ENCODE measurements around the gene TACR3.
"Not testable (repeated sequence)": the region's sequence is repeated elsewhere in the genome, so short reads cannot be mapped to it uniquely, and the experiment has no call there.

TACR3 gene

GRCh38 chr4:103719830-103720207 is at the start of gene TACR3:
Gene TACR3 (minus strand): TSS chr4:103719985. CDS start chr4:103719675, 310 bp downstream.
- in situ Hi-C loops (cut with MboI; ENCODE audit: low sequenced_read_pairs) = no loop called here

DNA sequence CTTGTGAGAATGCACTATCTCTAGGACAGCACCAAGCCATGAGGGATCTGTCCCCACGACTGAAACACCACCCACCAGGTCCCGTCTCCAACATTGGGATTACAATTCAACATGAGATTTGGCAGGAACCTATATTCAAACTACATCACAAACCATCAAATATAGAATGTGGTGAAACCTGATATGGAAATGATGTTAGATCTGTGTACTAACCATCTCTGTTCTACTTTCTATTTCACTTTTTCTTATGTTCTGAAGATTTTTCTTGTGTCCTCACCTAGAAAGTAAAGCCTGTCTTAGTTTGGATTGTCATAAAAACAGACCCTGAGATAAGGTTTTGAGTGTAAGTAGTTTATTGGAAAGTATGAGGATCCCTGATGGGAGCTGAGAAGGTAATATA is 37.8 kb upstream of the TACR3 start:
- in situ Hi-C loops (cut with MboI; ENCODE audit: low sequenced_read_pairs) = no loop called here

- in situ Hi-C loops (cut with MboI; ENCODE audit: low sequenced_read_pairs) = no loop called here
These were observed 37.0 kb upstream of the TACR3 start for GRCh38 chr4:103756741-103757140.

DNA sequence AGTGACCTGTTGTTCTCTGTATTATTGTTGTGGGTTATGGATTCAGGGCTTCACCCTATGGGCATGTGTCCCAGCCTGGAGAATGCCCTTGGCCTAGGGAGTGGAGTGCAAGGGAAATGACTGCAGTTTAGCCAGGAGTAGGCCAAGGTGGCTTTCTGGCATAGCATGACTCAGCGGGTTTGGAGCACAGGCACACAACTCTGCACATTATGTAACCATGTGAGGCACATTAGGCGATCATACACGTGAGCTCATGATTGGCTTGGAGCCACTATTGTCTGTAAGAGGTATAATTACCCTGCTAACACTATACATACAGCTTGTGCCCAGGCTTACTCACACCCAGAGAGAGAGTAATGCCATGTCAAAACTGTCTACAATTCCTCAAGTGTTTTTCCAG is 35.1 kb upstream of the TACR3 start:
- in situ Hi-C loops (cut with MboI; ENCODE audit: low sequenced_read_pairs) = no loop called here

DNA sequence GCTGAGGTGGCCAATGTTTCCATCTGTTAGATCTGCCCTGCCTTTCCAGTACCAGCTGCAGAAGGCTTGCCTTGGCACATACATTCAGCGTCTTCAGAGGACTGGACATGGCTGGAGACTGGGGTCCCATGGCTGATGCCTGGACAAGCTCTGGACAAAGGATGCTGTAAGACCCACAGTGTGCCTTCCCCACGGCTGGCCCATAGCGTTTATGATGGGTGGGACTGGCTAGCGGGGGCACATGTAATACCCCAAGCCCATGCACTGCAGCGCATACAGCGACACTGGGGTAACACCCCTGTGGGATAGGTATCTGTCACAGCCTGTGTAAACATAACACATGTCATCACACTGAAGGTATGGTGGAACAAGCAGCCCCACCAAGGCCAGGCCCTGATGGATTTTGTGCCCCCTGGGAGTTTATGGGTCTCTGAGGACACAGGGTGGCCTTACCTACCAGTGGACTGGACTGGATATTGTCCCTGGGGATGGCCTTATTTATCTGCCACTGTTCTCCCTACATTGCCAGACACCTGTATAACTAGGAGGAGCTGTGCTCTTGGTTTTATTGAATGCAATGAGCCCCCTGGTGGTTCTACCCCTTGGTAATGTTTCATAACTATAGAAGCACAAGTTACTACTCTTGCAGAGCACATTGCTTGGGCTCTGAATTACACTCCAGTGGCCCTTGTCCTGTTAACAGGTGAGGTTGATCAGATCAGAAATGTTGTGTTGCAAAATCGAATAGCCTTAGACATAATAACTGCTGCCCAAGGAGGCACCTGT is 34.3 kb upstream of the TACR3 start:
- in situ Hi-C loops (cut with MboI; ENCODE audit: low sequenced_read_pairs) = no loop called here

DNA sequence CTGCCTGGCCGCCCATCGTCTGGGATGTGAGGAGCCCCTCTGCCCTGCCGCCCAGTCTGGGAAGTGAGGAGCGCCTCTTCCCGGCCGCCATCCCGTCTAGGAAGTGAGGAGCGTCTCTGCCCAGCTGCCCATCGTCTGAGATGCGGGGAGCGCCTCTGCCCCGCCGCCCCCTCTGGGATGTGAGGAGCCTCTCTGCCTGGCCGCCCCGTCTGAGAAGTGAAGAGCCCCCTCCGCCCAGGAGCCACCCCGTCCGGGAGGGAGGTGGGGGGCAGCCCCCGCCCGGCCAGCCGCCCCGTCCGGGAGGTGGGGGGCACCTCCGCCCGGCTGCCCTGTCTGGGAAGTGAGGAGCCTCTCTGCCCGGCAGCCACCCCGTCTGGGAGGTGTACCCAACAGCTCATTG is 3.4 kb upstream of the TACR3 start:
- in situ Hi-C loops (cut with MboI; ENCODE audit: low sequenced_read_pairs) = not testable (repeated sequence)

GRCh38 chr4:103721251-103721650 is 1.5 kb upstream of the TACR3 start:
- in situ Hi-C loops (cut with MboI; ENCODE audit: low sequenced_read_pairs) = no loop called here

DNA sequence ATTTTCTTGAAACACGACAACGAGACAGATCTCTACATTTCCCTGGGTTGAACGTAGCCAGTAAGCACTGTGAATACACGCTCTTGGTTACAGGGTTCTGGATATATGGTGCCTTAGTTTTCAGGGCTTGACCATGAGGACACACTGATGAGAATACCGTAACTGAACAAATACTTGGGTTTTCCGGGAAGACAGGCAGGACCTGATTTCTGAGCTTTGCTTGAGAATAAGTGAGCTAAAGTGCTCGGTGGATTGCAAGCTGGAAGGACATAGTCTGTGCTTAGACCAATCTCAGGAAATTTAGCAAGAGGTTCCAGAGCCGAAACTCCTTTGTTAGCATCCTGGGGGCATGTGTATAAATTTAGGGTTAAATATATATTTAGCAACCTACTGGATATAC is 876 bp upstream of the TACR3 start:
- in situ Hi-C loops (cut with MboI; ENCODE audit: low sequenced_read_pairs) = no loop called here

DNA sequence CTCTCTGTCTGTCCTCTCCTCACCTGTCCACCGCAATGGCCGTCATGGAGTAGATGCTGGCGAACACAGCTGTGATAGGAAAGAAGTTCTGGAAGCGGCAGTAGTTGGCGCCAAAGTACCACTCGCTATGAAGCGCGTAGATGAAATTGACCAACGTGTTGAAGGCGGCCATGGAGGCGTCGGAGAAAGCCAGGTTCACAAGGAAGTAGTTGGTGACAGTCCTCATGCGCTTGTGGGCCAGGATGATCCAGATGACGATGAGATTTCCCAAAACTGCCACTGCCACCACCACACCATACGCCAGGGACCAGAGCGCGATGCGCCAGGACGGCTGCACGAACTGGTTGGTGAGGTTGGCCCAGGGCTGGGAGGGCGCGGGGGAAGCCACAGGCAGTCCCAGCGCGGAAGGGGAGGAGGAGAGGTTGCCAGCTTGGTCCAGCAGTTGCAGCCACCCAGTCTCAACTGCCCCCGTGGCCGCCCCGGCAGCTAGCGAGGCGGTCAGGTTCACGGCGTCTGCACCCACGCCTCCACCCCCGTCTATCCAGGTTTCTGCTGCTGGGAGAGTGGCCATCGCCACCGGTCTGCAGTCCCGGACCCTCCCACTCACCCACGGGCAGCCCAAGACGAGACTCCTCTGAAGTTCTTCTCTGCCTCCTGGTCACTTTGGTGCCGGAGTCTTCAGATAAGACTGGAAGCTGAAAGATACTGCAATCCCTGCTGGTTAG is 518 bp downstream of the TACR3 start:
- in situ Hi-C loops (cut with MboI; ENCODE audit: low sequenced_read_pairs) = no loop called here

DNA sequence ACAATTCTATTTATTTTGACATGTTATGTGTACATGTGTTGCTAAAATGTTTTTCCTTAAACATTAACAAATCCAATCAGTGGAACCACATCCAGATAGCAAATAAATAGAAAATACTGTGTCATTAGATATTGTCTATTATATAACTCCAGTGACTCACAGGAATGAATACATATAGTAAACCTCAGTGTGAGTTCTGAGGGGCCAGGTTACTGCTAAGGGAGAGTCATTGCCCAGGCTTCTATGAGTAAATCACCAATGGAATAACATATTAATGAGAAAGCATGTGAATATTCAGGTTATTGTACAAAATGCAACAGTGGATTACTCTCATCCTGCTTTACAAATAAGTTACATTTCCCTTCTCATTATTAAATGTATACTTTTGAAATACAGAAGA is 27.2 kb downstream of the TACR3 start:
- in situ Hi-C loops (cut with MboI; ENCODE audit: low sequenced_read_pairs) = no loop called here

DNA sequence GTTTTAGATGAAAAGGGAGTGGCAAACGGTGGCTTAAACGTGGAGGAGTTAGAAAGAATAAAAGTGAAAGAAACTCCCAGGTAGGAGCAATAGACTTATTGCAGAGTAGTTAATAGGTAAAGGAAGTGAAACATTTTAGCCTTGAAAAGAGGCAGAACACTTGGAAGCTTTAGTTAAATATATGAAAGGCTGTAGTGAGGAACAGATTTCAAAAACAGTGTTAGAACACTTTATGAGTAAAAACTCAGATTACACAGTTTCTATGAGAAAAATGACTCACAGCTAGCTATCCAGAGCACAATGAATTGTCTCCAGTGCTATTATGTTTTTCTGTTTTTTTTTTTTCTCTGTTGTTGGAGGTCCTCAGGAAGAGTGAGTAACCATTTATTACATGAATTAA is 45.8 kb downstream of the TACR3 start:
- in situ Hi-C loops (cut with MboI; ENCODE audit: low sequenced_read_pairs) = no loop called here

- in situ Hi-C loops (cut with MboI; ENCODE audit: low sequenced_read_pairs) = not testable (repeated sequence)
These were observed 53.0 kb downstream of the TACR3 start for GRCh38 chr4:103666764-103667163.

DNA sequence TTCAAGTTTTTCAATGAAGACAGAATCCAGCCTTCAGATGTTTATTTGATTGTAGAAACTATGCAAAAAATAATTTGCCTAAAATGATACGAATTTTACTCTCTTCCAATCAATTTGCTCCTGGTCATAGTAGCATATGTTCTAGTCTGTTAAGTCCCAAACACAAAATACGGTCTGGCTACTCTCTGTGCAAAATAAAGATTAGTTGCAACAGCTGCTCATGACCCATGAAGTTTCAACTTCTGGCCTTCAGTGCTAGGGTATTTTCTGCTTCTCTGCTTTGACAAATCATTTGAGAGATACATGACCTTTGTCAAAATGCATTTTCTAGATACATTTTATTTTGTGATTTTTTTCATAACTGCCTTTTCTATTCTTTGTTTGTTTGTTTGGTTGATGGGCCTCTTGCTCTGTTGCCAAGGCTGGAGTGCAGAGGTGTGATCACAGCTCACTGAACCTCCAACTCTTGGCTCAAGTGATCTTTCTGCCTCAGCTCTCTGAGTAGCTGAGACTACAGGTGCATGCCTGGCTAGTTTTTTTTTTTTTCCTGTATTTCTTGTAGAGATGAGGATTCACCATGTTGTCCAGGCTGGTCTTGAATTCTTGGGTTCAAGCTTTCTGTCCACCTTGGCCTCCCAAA is 55.2 kb downstream of the TACR3 start:
- in situ Hi-C loops (cut with MboI; ENCODE audit: low sequenced_read_pairs) = no loop called here

DNA sequence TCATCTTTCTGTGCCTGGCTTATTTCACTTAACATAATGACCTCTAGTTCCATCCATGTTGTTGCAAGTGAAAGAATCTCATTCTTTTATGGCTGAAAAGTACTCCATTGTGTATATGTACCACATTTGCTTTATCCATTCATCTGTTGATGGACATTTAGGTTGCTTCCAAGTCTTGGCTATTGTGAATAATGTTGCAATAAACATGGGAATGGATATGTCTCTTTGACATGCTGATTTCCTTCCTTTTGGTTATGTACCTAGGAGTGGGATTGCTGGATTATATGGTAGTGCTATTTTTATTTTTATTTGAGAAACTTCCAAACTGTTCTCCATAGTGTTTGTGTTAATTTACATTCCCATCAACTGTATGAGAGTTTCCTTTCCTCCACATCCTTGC is 71.2 kb downstream of the TACR3 start:
- in situ Hi-C loops (cut with MboI; ENCODE audit: low sequenced_read_pairs) = no loop called here

DNA sequence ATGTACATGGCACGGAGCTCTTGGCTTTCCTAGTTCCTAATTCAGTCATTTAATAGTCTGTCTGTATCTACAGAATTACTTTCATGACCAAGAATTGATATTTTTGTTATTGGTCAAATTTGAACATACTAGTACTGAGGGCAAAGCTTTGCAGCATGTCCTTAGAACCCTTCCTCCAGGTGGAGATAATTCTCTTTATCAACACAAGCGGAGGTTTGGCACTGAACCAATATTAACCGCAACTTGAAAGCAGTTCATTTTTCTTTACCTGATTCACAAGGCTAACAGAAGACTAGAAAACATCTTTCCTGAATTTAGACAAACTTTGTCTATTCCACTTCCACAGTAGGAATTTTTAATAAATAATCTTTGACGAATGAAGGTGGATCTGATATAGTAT is 73.8 kb downstream of the TACR3 start:
- in situ Hi-C loops (cut with MboI; ENCODE audit: low sequenced_read_pairs) = no loop called here

- in situ Hi-C loops (cut with MboI; ENCODE audit: low sequenced_read_pairs) = no loop called here
These were observed 85.5 kb downstream of the TACR3 start for GRCh38 chr4:103634236-103634635.

DNA sequence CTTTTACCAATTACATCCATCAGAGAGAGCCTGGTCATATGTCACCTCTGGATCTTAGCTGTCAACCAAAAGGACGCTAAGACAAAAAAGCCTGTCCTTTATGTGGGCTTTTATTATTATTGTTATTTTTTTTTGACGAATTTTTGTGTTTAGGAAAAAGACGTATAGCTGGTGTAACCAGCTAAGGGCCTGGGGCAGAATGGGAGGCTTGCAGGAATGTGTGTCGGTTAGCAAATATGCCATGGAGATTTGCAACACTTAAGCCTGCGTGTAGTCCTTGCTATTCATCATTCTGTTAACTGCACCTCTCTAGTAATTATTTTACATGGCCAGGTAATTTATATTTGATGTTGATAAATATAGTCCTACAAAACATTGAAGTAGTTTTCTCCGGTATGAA is 93.5 kb downstream of the TACR3 start:
- in situ Hi-C loops (cut with MboI; ENCODE audit: low sequenced_read_pairs) = no loop called here

GRCh38 chr4:103591841-103592240 is 127.9 kb downstream of the TACR3 start:
- in situ Hi-C loops (cut with MboI; ENCODE audit: low sequenced_read_pairs) = no loop called here

- in situ Hi-C loops (cut with MboI; ENCODE audit: low sequenced_read_pairs) = no loop called here
These were observed 152.2 kb downstream of the TACR3 start for GRCh38 chr4:103567591-103567990.

- in situ Hi-C loops (cut with MboI; ENCODE audit: low sequenced_read_pairs) = not testable (repeated sequence)
These were observed 160.6 kb downstream of the TACR3 start for GRCh38 chr4:103559178-103559577.
